Common myeloid progenitor, CD34-positive (primary cell): ENCODE results near the gene CHRNB2.
"Not testable (repeated sequence)": the region's sequence is repeated elsewhere in the genome, so short reads cannot be mapped to it uniquely, and the experiment has no call there.

Source experiments
- CTCF ChIA-PET: fragments of 350-600 bp; sonication (Branson Sonifier 250); formaldehyde crosslinking; loops from one replicate; lab custom pipeline; 2021; ENCODE audit warnings: antibody characterized with exemption; lab: Charles Lee
- POLR2A ChIA-PET: fragments of 350-600 bp; sonication (Branson Sonifier 250); formaldehyde crosslinking; loops from one replicate; lab custom pipeline; 2021; ENCODE audit warnings: antibody characterized with exemption; lab: Charles Lee
- DNase-seq, 3 donors: peaks; one replicate each; pipeline versions ENCODE4 v3.0.0 to v3.0.0-alpha.2; 2013
- H3K27ac ChIP-seq, 2 experiments: 1 replicate in 1 of 2; 2 replicates in 1 of 2; pipeline ENCODE4 v1.7.0; 2013; ENCODE audit warnings: inconsistent platforms in 2 of 2, low read length in 2 of 2, mild to moderate bottlenecking in 2 of 2, low read depth in 1 of 2, moderate library complexity in 1 of 2; ENCODE audit not compliant: severe bottlenecking in 2 of 2, insufficient read depth in 1 of 2, poor library complexity in 1 of 2
- H3K27me3 ChIP-seq, 5 experiments: replicated peaks in 2 of 5; 1 replicate in 3 of 5; 2 replicates in 2 of 5; pipeline versions ENCODE4 v1.6.1 to v1.7.0; 2013; ENCODE audit warnings: low read length in 4 of 5, mild to moderate bottlenecking in 2 of 5, moderate library complexity in 2 of 5, inconsistent platforms in 1 of 5; ENCODE audit not compliant: insufficient read depth in 5 of 5, control insufficient read depth in 4 of 5
- H3K36me3 ChIP-seq, 4 experiments: 1 replicate in 2 of 4; 2 replicates in 2 of 4; pipeline versions ENCODE4 v1.6.1 to v1.7.0; 2013; ENCODE audit warnings: low read length in 3 of 4, control low read depth in 1 of 4, mild to moderate bottlenecking in 1 of 4; ENCODE audit not compliant: control insufficient read depth in 4 of 4, insufficient read depth in 4 of 4
- H3K4me1 ChIP-seq, 4 experiments: 1 replicate in 3 of 4; 2 replicates in 1 of 4; pipeline versions ENCODE4 v1.6.1 to v1.7.1; 2013; ENCODE audit warnings: low read length in 3 of 4, mild to moderate bottlenecking in 3 of 4, control low read depth in 1 of 4, inconsistent platforms in 1 of 4, moderate library complexity in 1 of 4; ENCODE audit not compliant: control insufficient read depth in 4 of 4, insufficient read depth in 4 of 4; ENCODE audit errors: control extremely low read depth in 1 of 4
- H3K4me3 ChIP-seq, 7 experiments: 1 replicate in 4 of 7; 2 replicates in 3 of 7; pipeline versions ENCODE4 v1.5.1 to v1.7.0; 2013; ENCODE audit warnings: mild to moderate bottlenecking in 7 of 7, low read length in 6 of 7, moderate library complexity in 6 of 7, inconsistent platforms in 2 of 7, low read depth in 2 of 7, control low read depth in 1 of 7; ENCODE audit not compliant: insufficient read depth in 4 of 7, control insufficient read depth in 1 of 7; ENCODE audit errors: extremely low read depth in 1 of 7
- H3K9me3 ChIP-seq, 5 experiments: 1 replicate in 4 of 5; 2 replicates in 1 of 5; pipeline versions ENCODE4 v1.6.1 to v1.7.1; 2013; ENCODE audit warnings: low read length in 4 of 5, mild to moderate bottlenecking in 2 of 5, inconsistent platforms in 1 of 5, low read depth in 1 of 5, moderate library complexity in 1 of 5; ENCODE audit not compliant: control insufficient read depth in 4 of 5, insufficient read depth in 2 of 5; ENCODE audit errors: control extremely low read depth in 1 of 5
- WGBS: methylation state at CpG from one replicate; pipeline ENCODE4 v1.1.5; 2013; ENCODE audit not compliant: insufficient coverage; 5-methylcytosine and 5-hydroxymethylcytosine counted together

CHRNB2 gene

DNA sequence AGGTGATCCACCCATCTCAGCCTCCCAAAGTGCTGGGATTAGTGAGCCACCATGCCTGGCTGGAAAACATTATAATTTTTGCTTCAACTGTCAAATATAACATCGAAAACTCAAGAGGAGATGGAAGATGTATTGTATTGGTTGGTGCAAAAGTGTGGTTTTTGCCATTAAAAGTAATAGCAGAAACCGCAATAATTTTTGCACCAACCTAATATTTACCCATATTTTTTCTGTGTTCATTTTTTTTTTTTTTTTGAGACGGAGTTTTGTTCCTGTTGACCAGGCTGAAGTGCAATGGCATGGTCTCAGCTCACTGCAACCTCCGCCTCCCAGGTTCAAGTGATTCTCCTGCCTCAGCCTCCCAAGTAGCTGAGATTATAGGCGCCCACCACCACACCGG, 38.3 kb upstream of the CHRNB2 start:
- CTCF ChIA-PET: no interaction called here

DNA sequence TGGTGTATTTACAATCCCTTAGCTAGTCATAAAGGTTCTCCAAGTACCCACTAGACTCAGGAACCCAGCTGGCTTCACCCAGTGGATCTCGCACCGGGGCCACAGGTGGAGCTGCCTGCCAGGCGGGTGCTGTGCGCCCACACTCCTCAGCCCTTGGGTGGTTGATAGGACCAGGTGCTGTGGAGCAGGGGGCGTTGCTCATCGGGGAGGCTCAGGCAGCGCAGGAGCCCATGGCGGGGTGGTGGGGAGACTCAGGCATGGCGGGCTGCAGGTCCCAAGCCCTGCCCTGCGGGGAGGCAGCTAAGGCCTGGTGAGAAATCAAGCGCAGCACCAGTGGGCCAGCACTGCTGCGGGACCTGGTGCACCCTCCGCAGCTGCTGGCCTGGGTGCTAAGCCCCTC, 35.6 kb upstream of the CHRNB2 start:
- DNase-seq, H3K27ac ChIP-seq, H3K9me3 ChIP-seq, H3K27me3 ChIP-seq, H3K36me3 ChIP-seq, POLR2A ChIA-PET, H3K4me1 ChIP-seq, H3K4me3 ChIP-seq: not testable (repeated sequence)
- 96% methylated on average over 12 of the region's 13 CpGs for WGBS
- CTCF ChIA-PET: interaction anchor here (1.1 kb wide), 1 partner anchor 52 kb away, joined by 3 read pairs; no protein-coding TSS in a partner anchor

More for the DNA sequence above, 38.3 kb upstream of the CHRNB2 start:
- H3K9me3 ChIP-seq: no peaks in the 10 kb centered on the region
- peaks cover 0 to 5% (median 0%) of the 10 kb centered on the region in 4 experiments for H3K4me1 ChIP-seq
- POLR2A ChIA-PET: no interaction called here
- H3K36me3 ChIP-seq: no peaks in the 10 kb centered on the region
- H3K27me3 ChIP-seq: no peaks in the 10 kb centered on the region
- no peak overlapping the region for H3K27ac ChIP-seq
- H3K4me3 ChIP-seq: no peak overlapping the region
- no peak for DNase-seq
- WGBS: 92% methylated on average over 2 of the region's 6 CpGs

DNA sequence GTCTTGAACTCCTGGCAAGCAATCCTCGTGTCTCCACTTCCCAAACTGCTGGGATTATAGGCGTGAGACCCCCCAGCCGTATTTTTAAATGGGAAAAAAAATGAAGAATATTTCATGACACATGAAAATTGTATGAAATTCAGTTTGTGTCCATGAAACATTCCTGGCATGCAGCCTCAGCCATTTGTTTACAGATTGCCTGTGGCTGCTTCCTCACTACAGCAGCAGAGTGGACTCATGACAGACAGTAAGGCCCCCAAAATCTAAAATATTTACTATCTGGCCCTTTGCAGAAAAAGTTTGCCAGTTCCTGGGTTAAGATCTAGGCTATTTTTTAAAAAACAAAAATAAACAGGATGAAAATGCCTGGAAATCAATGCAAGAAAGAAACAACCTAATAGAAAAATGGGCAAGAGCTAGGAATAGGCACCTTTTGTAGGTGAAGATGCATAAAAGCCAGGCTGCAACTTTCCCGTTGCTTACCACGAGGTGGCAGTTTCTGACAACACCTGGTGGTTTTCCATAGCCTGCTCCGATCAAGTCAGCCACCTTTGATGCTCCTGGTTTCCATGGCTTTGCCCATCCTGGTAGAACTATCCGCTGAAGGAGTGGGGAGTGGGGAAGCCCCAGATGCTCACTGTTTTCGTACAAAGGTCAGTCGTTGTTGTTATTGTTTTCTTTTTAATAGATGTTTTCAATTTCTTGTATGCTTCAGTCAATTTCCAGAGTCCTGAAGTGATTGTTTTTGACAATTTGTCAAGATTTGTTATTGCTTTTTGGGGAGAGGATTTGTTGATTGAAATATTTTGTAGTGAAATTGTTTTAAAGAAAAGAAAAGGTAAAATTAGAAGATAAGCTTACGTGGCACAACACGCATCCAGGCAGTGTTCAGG, 33.4 kb upstream of the CHRNB2 start:
- H3K27ac ChIP-seq: no peak overlapping the region
- H3K9me3 ChIP-seq: no peaks in the 10 kb centered on the region
- H3K36me3 ChIP-seq: no peaks in the 10 kb centered on the region
- ChIA-PET CTCF (interaction anchor here (1.4 to 2.1 kb wide), 2 partner anchors 9 to 53 kb away, joined by 4 to 6 read pairs; no protein-coding TSS in a partner anchor), POLR2A (interaction anchor here (0.7 kb wide), 1 partner anchor 207 kb away, joined by 3 read pairs; no protein-coding TSS in a partner anchor)
- H3K4me3 ChIP-seq: no peak overlapping the region
- H3K4me1 ChIP-seq: no peaks in the 10 kb centered on the region
- WGBS: 88% methylated on average over 8 of the region's 11 CpGs
- no peak for DNase-seq
- H3K27me3 ChIP-seq: no peaks in the 10 kb centered on the region

DNA sequence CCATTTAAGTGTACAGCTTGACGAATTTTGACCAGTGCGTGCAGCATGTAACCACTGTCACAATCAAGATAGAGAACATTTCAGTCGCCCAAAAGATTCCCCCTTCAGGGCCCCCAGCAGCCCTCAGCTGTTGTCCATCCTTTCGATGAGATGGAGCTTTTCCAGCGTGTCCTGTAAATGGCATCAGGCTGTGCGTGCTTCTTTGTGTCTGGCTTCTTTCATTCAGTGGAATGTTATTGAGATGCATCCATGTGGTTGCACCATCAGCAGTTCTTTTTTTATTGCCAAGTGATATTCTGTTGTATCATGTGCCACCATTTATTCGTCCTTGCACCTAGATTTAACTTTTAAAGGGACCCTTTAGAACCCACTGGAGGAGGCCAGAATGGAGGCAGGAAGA, 31.0 kb upstream of the CHRNB2 start:
- no peaks in the 10 kb centered on the region for H3K9me3 ChIP-seq
- ChIA-PET CTCF (interaction anchor here (1.6 to 2.1 kb wide), 2 partner anchors 55 to 56 kb away, joined by 3 to 6 read pairs; no protein-coding TSS in a partner anchor), POLR2A (no interaction called here)
- WGBS: 96% methylated on average over 7 of the region's 7 CpGs
- H3K27me3 ChIP-seq: peaks cover 0 to 1% (median 0%) of the 10 kb centered on the region in 5 experiments
- no peak overlapping the region for H3K4me3 ChIP-seq
- DNase-seq: no peak
- H3K36me3 ChIP-seq: no peaks in the 10 kb centered on the region
- no peak overlapping the region for H3K27ac ChIP-seq
- no peaks in the 10 kb centered on the region for H3K4me1 ChIP-seq

DNA sequence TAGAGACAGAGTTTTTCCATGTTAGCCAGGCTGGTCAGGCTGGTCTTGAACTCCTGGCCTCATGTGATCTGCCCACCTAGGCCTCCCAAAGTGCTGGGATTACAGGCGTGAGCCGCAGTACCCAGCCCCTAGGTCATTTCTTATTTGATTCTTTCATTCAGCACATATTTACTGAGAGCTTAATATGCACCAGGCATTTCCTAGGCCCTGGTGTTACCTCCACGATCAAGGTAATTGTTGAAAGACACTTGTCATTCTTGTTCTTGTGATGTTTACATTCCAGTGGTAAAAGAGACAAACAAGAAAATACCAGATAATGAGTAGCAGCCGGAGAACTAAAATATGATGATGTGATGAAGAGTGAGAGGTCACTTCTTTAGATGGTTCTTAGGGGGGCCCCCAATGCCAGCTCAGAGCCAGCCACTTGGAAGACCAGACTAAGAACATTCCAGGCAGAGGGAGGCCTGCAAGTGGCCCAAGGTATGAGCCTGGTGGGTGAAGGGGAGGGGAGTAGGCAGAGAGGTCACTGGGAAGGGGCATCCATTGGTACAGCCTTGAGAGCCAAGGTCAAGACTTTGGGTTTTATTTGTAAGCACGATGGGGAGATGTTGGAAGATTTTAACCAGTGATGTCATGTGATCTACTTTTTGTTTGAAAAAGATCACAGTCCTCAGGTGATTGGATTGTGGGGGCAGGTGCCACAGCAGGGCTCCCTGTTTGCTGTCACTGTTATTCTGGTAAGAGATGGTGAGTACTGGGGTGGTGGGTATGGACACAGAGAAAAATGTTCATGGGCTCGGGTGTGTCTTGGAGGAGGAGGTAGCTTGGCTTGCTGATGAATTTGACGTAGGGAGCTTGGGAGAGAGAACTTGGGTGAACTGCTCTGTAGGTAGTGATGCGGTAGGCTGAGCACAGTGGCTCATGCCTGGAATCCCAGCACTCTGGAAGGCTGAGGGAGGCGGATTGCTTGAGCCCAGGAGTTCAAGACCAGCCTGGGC, 27.8 kb upstream of the CHRNB2 start:
- WGBS: 96% methylated on average over 5 of the region's 9 CpGs
- no peak for DNase-seq
- no peaks in the 10 kb centered on the region for H3K36me3 ChIP-seq
- H3K4me1 ChIP-seq: no peaks in the 10 kb centered on the region
- H3K27ac ChIP-seq: no peak overlapping the region
- no peak overlapping the region for H3K4me3 ChIP-seq
- POLR2A ChIA-PET: interaction anchor here (0.6 kb wide), 1 partner anchor 1572 kb away, joined by 3 read pairs; no protein-coding TSS in a partner anchor
- no peaks in the 10 kb centered on the region for H3K9me3 ChIP-seq
- H3K27me3 ChIP-seq: peaks cover 0 to 2% (median 0%) of the 10 kb centered on the region in 5 experiments
- CTCF ChIA-PET: interaction anchor here (1.0 to 5.6 kb wide), 3 partner anchors 9 to 59 kb away, joined by 4 to 38 read pairs (median 5); no protein-coding TSS in a partner anchor

DNA sequence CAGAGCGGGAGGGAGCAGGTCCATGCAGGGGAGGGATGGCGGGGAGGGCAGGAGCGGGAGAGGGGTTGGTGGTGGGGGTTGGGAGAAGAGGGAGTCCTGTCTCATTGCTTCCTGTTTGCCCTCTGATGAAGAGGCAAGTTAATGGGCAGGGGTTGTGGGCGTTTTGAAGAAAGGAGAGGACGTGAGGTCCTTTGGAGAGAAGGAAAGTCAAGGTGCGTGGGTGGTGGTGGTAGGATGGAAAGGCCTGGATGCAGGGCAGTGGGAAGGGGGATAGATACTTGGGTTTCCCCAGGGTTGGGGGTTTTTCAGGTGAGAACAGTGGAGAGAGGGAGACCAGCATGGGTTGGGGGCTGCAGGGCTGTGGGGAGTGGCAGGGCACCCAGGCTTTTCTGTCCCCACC, 26.3 kb upstream of the CHRNB2 start:
- peaks cover 0 to 2% (median 0%) of the 10 kb centered on the region in 5 experiments for H3K27me3 ChIP-seq
- no peak overlapping the region for H3K27ac ChIP-seq
- ChIA-PET POLR2A (no interaction called here), CTCF (interaction anchor here (1.3 to 5.6 kb wide), 2 partner anchors 17 to 60 kb away, joined by 3 to 38 read pairs; no protein-coding TSS in a partner anchor)
- no peaks in the 10 kb centered on the region for H3K36me3 ChIP-seq
- no peaks in the 10 kb centered on the region for H3K4me1 ChIP-seq
- no peak for DNase-seq
- H3K4me3 ChIP-seq: no peak overlapping the region
- H3K9me3 ChIP-seq: no peaks in the 10 kb centered on the region
- 86% methylated on average over 6 of the region's 6 CpGs for WGBS
